Type B pancreatic cell (in vitro differentiated cells): ENCODE results near the gene IDH2. TPM values are rescaled to one million over a fixed set of nuclear protein-coding genes. Genes with fewer than 3 reads are reported as not detected.
"Not testable (repeated sequence)": the region's sequence is repeated elsewhere in the genome, so short reads cannot be mapped to it uniquely, and the experiment has no call there.

ENCODE experiments used
- DNase-seq: peaks from one replicate; pipeline ENCODE4 v3.0.0; 2021; ENCODE audit warnings: mixed read lengths; ENCODE audit not compliant: unreplicated experiment; ENCODE audit errors: extremely low spot score
- H3K27ac Mint-ChIP-seq: 2 replicates; pipeline ENCODE4 v1.8.0; 2021; ENCODE audit warnings: mild to moderate bottlenecking, mixed read lengths
- H3K27me3 Mint-ChIP-seq: 2 replicates; pipeline ENCODE4 v1.8.0; 2021; ENCODE audit warnings: mixed read lengths
- H3K36me3 Mint-ChIP-seq: 2 replicates; pipeline ENCODE4 v1.8.0; 2021; ENCODE audit warnings: mixed read lengths
- H3K4me1 Mint-ChIP-seq: one replicate; pipeline ENCODE4 v1.8.0; 2021; ENCODE audit warnings: mixed read lengths; ENCODE audit not compliant: unreplicated experiment
- H3K4me3 Mint-ChIP-seq: 2 replicates; pipeline ENCODE4 v1.8.0; 2021; ENCODE audit warnings: mild to moderate bottlenecking, mixed read lengths
- H3K9me3 Mint-ChIP-seq: 2 replicates; pipeline ENCODE4 v1.8.0; 2021; ENCODE audit warnings: mixed read lengths
- total RNA-seq: library from RNA; stranded (reverse); gene quantifications from 2 replicates; pipeline ENCODE4 v1.2.1, GENCODE V29; 2021; ENCODE audit warnings: low replicate concordance
- TF ChIP-seq, protein P1 (sequence below): fragments of 200-600 bp; sonication (generic); conservative IDR thresholded peaks from 2 replicates; pipeline ENCODE4 v1.5.0; 2021; ENCODE audit warnings: antibody characterized with exemption, mild to moderate bottlenecking

The IDH2 gene
- total RNA-seq, 1 donor from 2014 or later: 225 TPM

DNA sequence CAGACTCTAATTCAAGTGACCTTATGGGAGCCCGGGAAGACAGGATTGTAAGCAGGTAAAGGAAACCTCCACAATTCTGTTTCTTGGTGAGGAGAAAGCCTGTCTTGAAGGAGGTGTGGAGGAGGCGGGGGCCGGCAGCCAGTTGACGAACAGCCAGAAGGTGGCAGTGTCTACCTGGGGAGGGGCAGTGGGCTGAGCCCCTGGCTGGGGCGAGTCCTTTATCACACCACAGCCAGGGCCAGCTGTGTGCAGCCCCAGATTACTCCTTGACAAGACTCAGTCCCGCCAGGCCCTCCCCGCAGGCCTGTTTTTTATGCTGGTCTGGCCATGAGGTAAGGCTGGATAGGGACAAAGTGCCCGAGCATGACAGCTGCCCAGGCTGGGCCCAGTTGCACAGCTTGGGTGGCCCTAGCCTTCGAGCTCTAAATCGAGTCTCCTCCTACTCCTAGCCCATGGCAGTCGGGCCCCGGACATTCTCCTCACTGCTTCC lies 40.9 kb upstream of the IDH2 start:
- Mint-ChIP-seq H3K36me3 (no peaks in the 10 kb centered on the region), H3K27ac (peak overlapping the region; percentile 58), H3K9me3 (no peaks in the 10 kb centered on the region), H3K4me1 (peaks cover 6% of the 10 kb centered on the region), H3K27me3 (no peaks in the 10 kb centered on the region), H3K4me3 (no peak overlapping the region)
- TF ChIP-seq, protein P1, sequence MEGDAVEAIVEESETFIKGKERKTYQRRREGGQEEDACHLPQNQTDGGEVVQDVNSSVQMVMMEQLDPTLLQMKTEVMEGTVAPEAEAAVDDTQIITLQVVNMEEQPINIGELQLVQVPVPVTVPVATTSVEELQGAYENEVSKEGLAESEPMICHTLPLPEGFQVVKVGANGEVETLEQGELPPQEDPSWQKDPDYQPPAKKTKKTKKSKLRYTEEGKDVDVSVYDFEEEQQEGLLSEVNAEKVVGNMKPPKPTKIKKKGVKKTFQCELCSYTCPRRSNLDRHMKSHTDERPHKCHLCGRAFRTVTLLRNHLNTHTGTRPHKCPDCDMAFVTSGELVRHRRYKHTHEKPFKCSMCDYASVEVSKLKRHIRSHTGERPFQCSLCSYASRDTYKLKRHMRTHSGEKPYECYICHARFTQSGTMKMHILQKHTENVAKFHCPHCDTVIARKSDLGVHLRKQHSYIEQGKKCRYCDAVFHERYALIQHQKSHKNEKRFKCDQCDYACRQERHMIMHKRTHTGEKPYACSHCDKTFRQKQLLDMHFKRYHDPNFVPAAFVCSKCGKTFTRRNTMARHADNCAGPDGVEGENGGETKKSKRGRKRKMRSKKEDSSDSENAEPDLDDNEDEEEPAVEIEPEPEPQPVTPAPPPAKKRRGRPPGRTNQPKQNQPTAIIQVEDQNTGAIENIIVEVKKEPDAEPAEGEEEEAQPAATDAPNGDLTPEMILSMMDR: peak; percentile 84
- peak; percentile 82 for DNase-seq

DNA sequence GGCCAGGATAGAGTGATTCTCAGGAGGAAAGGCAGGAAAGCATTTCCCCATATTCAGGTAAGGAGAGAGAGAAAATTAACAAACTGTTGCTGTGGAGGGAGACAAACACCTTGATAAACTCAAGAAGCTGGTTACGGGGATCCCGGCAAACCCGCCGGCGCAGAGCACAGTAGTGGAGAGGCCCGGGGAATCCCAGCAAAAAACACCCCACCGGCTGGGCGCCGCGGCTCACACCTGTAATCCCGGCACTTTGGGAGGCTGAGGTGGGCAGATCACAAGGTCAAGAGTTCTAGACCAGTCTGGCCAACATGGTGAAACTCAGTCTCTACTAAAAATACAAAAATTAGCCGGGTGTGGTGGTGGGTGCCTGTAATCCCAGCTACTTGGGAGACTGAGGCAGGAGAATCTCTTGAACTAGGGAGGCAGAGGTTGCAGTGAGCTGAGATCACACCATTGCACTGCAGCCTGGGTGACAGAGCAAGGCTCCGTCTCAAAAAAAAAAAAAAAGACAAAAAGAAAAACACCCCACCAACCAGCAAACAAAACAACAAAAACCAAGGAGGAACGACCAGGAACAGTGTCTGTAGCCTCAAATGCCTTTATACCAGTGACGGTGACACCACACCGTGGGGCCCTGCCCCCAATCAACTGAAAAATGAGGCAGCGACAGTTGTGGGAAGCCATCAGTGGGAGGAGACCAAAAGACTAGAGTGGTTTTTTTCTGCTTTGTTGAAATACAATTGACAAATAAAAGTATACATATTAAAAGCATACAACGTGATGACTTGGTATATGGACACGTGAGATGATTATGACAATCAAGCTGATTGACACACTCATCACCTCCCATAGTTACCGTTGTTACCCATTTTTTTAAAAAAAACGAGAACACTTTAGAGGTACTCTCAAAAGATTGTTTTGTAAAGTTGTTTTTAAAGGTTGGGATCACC lies 40.2 kb upstream of the IDH2 start:
- H3K9me3 Mint-ChIP-seq: no peaks in the 10 kb centered on the region
- H3K27ac Mint-ChIP-seq: peak overlapping the region; percentile 58
- no peak overlapping the region for H3K4me3 Mint-ChIP-seq
- H3K36me3 Mint-ChIP-seq: no peaks in the 10 kb centered on the region
- no peaks in the 10 kb centered on the region for H3K27me3 Mint-ChIP-seq
- peaks cover 6% of the 10 kb centered on the region for H3K4me1 Mint-ChIP-seq
- TF ChIP-seq, protein P1: no peak
- DNase-seq: no peak

DNA sequence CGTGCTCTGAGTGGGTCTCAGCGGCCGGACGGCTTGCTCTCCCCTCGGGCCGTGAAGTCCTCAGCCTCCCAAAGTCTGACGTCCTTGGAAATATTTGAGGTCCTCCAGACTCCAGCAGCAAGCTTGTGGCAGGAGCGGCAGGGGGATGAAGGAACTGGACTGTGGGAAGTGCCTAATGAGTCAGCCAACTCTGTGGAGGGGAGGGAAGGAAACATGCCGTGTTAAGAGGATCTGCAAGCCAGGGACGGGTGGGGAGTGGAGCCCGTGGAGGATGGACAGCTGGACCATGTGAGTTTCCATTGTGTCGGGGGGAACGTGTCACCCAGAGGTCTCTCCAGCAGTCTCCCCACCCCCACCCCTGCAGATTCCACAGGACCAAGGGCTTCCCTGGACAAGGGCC lies 39.4 kb upstream of the IDH2 start:
- no peaks in the 10 kb centered on the region for H3K27me3 Mint-ChIP-seq
- no peak overlapping the region for H3K4me3 Mint-ChIP-seq
- H3K27ac Mint-ChIP-seq: no peak overlapping the region
- H3K4me1 Mint-ChIP-seq: peaks cover 6% of the 10 kb centered on the region
- H3K9me3 Mint-ChIP-seq: no peaks in the 10 kb centered on the region
- TF ChIP-seq, protein P1: no peak
- no peaks in the 10 kb centered on the region for H3K36me3 Mint-ChIP-seq
- DNase-seq: no peak

DNA sequence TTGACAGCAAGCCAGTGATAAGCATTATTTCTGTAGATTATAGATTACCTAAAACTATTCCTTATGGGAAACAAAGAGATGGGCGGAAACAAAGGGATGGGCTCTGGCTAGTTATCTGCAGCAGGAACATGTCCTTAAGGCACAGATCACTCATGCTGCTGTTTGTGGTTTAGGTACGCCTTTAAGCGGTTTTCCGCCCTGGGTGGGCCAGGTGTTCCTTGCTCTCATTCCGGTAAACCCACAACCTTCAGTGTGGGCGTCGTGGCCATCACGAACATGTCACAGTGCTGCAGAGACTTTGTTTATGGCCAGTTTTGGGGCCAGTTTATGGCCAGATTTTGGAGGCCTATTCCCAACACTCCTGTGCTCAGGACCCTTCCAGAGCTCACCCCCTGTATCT lies 37.3 kb upstream of the IDH2 start:
- not testable (repeated sequence) for DNase-seq, H3K9me3 Mint-ChIP-seq, H3K36me3 Mint-ChIP-seq, H3K4me3 Mint-ChIP-seq, H3K4me1 Mint-ChIP-seq, H3K27ac Mint-ChIP-seq, H3K27me3 Mint-ChIP-seq

DNA sequence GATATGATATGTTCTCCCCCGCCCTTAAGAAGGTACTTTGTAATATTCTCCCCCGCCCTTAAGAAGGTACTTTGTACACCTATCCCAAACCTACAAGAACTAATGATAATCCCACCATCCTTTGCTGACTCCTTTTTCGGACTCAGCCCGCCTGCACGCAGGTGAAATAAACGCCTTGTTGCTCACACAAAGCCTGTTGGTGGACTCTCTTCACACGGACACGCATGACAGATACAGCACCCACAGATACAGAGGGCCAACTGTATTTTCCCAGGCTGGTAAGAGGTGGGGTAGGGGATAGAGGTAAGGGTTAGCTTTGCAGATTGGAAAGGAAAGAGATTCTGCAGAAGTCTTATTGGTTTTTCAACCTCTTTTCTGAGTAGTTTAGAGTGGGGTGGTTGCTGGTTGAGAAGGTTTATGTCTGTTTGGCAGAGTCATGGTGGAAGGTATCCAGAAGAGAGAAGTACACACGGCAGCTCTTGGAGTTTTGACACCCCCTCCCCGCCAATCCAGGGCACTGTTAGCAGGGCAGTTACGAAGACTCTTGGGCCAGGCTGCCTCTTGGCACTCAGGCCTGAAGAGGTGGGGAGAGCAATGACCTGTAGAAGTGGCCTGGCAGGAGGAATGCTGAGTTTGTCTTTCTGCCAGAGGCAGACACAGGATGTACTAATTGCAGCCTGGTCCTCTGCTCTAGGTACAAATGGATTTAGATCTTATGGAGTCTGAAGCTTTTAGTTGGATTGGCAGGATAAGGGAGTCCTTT lies 36.0 kb upstream of the IDH2 start:
- no peak overlapping the region for H3K27ac Mint-ChIP-seq
- no peaks in the 10 kb centered on the region for H3K27me3 Mint-ChIP-seq
- TF ChIP-seq, protein P1: no peak
- no peak overlapping the region for H3K4me3 Mint-ChIP-seq
- H3K36me3 Mint-ChIP-seq: no peaks in the 10 kb centered on the region
- no peaks in the 10 kb centered on the region for H3K4me1 Mint-ChIP-seq
- no peaks in the 10 kb centered on the region for H3K9me3 Mint-ChIP-seq
- DNase-seq: no peak

DNA sequence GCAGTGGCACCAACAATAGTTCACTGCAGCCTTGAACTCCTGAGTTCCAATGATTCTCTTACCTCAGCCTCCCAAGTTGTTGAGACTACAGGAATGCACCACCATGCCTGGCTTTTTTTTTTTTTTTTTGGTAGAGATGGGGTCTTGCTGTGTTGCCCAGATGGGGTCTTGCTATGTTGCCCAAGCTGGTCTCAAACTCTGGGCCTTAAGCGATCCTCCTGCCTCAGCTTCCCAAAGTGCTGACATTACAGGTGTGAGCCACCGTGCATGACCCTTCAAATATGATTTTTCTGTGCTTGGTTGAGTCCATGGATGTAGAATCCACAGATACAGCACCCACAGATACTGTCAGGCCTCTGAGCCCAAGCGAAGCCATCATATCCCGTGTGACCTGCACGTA lies 30.2 kb upstream of the IDH2 start:
- TF ChIP-seq, protein P1: no peak
- no peak overlapping the region for H3K4me3 Mint-ChIP-seq
- H3K4me1 Mint-ChIP-seq: no peaks in the 10 kb centered on the region
- H3K27ac Mint-ChIP-seq: no peak overlapping the region
- peaks cover 3% of the 10 kb centered on the region for H3K27me3 Mint-ChIP-seq
- no peaks in the 10 kb centered on the region for H3K36me3 Mint-ChIP-seq
- H3K9me3 Mint-ChIP-seq: no peaks in the 10 kb centered on the region
- DNase-seq: no peak
